OCI-LY1 (cell line): ENCODE measurements around the gene FLRT1.

ENCODE experiments used
- H2AFZ ChIP-seq: fragments of 200-600 bp; sonication (generic), shearing (Covaris generic); 2 replicates; pipeline ENCODE4 v1.6.0; 2014; ENCODE audit warnings: antibody characterized with exemption, mild to moderate bottlenecking, low read length
- H3F3A ChIP-seq: fragments of 200-600 bp; sonication (generic), shearing (Covaris generic); 2 replicates; pipeline ENCODE4 v1.6.0; 2014; ENCODE audit warnings: mild to moderate bottlenecking, antibody characterized with exemption, low read length, moderate library complexity; ENCODE audit not compliant: insufficient read depth
- H3K27ac ChIP-seq: fragments of 200-600 bp; sonication (generic); 2 replicates; pipeline ENCODE4 v1.5.1; 2014; ENCODE audit warnings: low read length, mixed run types, mild to moderate bottlenecking, low read depth; ENCODE audit not compliant: poor library complexity, severe bottlenecking
- H3K27me3 ChIP-seq: fragments of 200-600 bp; sonication (generic); 2 replicates; pipeline ENCODE4 v1.6.0; 2014; ENCODE audit warnings: antibody characterized with exemption, mild to moderate bottlenecking, low read length, moderate library complexity; ENCODE audit not compliant: insufficient read depth
- H3K36me3 ChIP-seq: fragments of 200-600 bp; sonication (generic); 2 replicates; pipeline ENCODE4 v1.6.1; 2014; ENCODE audit warnings: mild to moderate bottlenecking, antibody characterized with exemption, low read length, moderate library complexity, mixed read lengths; ENCODE audit not compliant: insufficient read depth
- H3K4me1 ChIP-seq: fragments of 200-600 bp; sonication (generic); 2 replicates; pipeline ENCODE4 v1.5.1; 2014; ENCODE audit warnings: mild to moderate bottlenecking, low read length, moderate library complexity; ENCODE audit not compliant: insufficient read depth, severe bottlenecking
- H3K4me2 ChIP-seq: fragments of 200-600 bp; sonication (generic), shearing (Covaris generic); 2 replicates; pipeline ENCODE4 v1.6.1; 2014; ENCODE audit warnings: low read length
- H3K4me3 ChIP-seq: fragments of 200-600 bp; sonication (generic); 2 replicates; pipeline ENCODE4 v1.5.1; 2014; ENCODE audit warnings: low read length, low read depth, mild to moderate bottlenecking, mixed read lengths; ENCODE audit not compliant: poor library complexity, severe bottlenecking
- H3K79me2 ChIP-seq: fragments of 200-600 bp; shearing (Covaris generic); 2 replicates; pipeline ENCODE4 v1.6.1; 2016; ENCODE audit warnings: mixed run types, low read length, mixed read lengths; ENCODE audit not compliant: insufficient read depth
- H3K9ac ChIP-seq: fragments of 200-600 bp; sonication (generic), shearing (Covaris generic); 2 replicates; pipeline ENCODE4 v1.6.1; 2014; ENCODE audit warnings: mild to moderate bottlenecking, low read length, mixed read lengths
- H3K9me2 ChIP-seq: fragments of 200-600 bp; sonication (generic), shearing (Covaris generic); 2 replicates; pipeline ENCODE4 v1.6.1; 2014; ENCODE audit warnings: low read depth, mild to moderate bottlenecking, low read length, mixed read lengths
- H3K9me3 ChIP-seq: fragments of 200-600 bp; shearing (Covaris generic); 2 replicates; pipeline ENCODE4 v1.6.1; 2014; ENCODE audit warnings: low read length, mixed read lengths
- H4K20me1 ChIP-seq: fragments of 200-600 bp; sonication (generic), shearing (Covaris generic); 2 replicates; pipeline ENCODE4 v1.6.0; 2016; ENCODE audit warnings: mild to moderate bottlenecking, low read length; ENCODE audit not compliant: insufficient read depth
- CTCF ChIP-seq: fragments of 200-600 bp; sonication (generic), shearing (Covaris generic); IDR thresholded peaks from 2 replicates; pipeline ENCODE4 v1.5.1; 2017; ENCODE audit warnings: mild to moderate bottlenecking, antibody characterized with exemption, low read length, moderate library complexity, mixed read lengths
- EZH2 ChIP-seq: fragments of 200-600 bp; sonication (generic), shearing (Covaris generic); IDR thresholded peaks from 2 replicates; pipeline ENCODE4 v1.8.0; 2017; ENCODE audit warnings: borderline replicate concordance, mixed run types, mild to moderate bottlenecking, antibody characterized with exemption, low read length, moderate library complexity, mixed read lengths

Gene FLRT1

GRCh38 chr11:64032050-64032449 lies 3.7 kb upstream of the FLRT1 start:
- Histone ChIP-seq H3K27ac (no peak overlapping the region), H3K4me2 (no peak overlapping the region), H3K79me2 (no peaks in the 10 kb centered on the region), H3F3A (no peaks in the 10 kb centered on the region), H3K9me3 (no peaks in the 10 kb centered on the region), H3K4me1 (no peaks in the 10 kb centered on the region), H3K27me3 (peaks cover 13% of the 10 kb centered on the region; the same call in 1 of the 2 replicates), H3K9ac (no peak overlapping the region), H3K9me2 (no peaks in the 10 kb centered on the region), H3K36me3 (no peaks in the 10 kb centered on the region), H3K4me3 (no peak overlapping the region), H2AFZ (no peak overlapping the region), H4K20me1 (no peaks in the 10 kb centered on the region)
- TF ChIP-seq CTCF, result no peak
- no peak for TF ChIP-seq EZH2

GRCh38 chr11:64034411-64034811 lies 1.3 kb upstream of the FLRT1 start:
- TF ChIP-seq CTCF (no peak), EZH2 (no peak)
- Histone ChIP-seq H3K79me2 (no peaks in the 10 kb centered on the region), H3K9me2 (no peaks in the 10 kb centered on the region), H3K4me2 (no peak overlapping the region), H3K27ac (no peak overlapping the region), H3K27me3 (peaks cover 5% of the 10 kb centered on the region; the same call in 1 of the 2 replicates), H3K9ac (no peak overlapping the region), H3F3A (no peaks in the 10 kb centered on the region), H3K4me3 (no peak overlapping the region), H4K20me1 (no peaks in the 10 kb centered on the region), H3K36me3 (no peaks in the 10 kb centered on the region), H2AFZ (no peak overlapping the region), H3K9me3 (no peaks in the 10 kb centered on the region), H3K4me1 (no peaks in the 10 kb centered on the region)

GRCh38 chr11:64035081-64035524 lies 628 bp upstream of the FLRT1 start:
- Histone ChIP-seq H3K9ac (no peak overlapping the region), H3K79me2 (no peaks in the 10 kb centered on the region), H3K9me2 (no peaks in the 10 kb centered on the region), H2AFZ (no peak overlapping the region), H3K27me3 (peaks cover 5% of the 10 kb centered on the region; the same call in 1 of the 2 replicates), H3K9me3 (no peaks in the 10 kb centered on the region), H3K4me3 (no peak overlapping the region), H3K36me3 (no peaks in the 10 kb centered on the region), H3K4me1 (no peaks in the 10 kb centered on the region), H3F3A (no peaks in the 10 kb centered on the region), H3K4me2 (no peak overlapping the region), H3K27ac (no peak overlapping the region), H4K20me1 (no peaks in the 10 kb centered on the region)
- TF ChIP-seq EZH2 (no peak), CTCF (no peak)
